Prostate gland (tissue), 2 donors: ENCODE data around the gene CRYBG1. TPM values are rescaled to one million over a fixed set of nuclear protein-coding genes. Genes with fewer than 3 reads are reported as not detected.
A peak's percentile ranks its signal among the peaks of the same experiment; 100 is the strongest.

Source experiments
- DNase-seq: peaks from one replicate; pipeline ENCODE4 v3.0.0-alpha.2; 2019; ENCODE audit warnings: low spot score
- H3K27ac ChIP-seq, 2 donors: fragments of 200-600 bp; sonication (generic); 2 replicates each; pipeline ENCODE4 v1.5.1; 2017 to 2019
- H3K27me3 ChIP-seq: fragments of 200-600 bp; sonication (generic); replicated peaks from 2 replicates; pipeline ENCODE4 v1.5.1; 2019; ENCODE audit not compliant: insufficient read depth
- H3K36me3 ChIP-seq, 2 donors: fragments of 200-600 bp; sonication (generic); 1 replicate in 1 of 2; 2 replicates in 1 of 2; pipeline versions ENCODE4 v1.5.1 to v1.8.1; 2017 to 2019
- H3K4me1 ChIP-seq: fragments of 200-600 bp; sonication (generic); replicated peaks from 2 replicates; pipeline ENCODE4 v1.5.1; 2019
- H3K4me3 ChIP-seq, 2 donors: fragments of 200-600 bp; sonication (generic); 2 replicates each; pipeline ENCODE4 v1.5.1; 2017 to 2019
- H3K9me3 ChIP-seq: fragments of 200-600 bp; sonication (generic); 2 replicates; pipeline ENCODE4 v1.5.1; 2017
- POLR2A ChIP-seq: fragments of 450-650 bp; IDR thresholded peaks from one replicate; pipeline ENCODE4 v1.6.1; 2016; ENCODE audit warnings: antibody characterized with exemption, mild to moderate bottlenecking
- POLR2AphosphoS5 ChIP-seq: sonication (generic); formaldehyde crosslinking; IDR thresholded peaks from one replicate; pipeline ENCODE4 v1.6.1; 2017; ENCODE audit warnings: antibody characterized with exemption
- WGBS: methylation state at CpG from one replicate; pipeline ENCODE4 v1.1.5; 2018; 5-methylcytosine and 5-hydroxymethylcytosine counted together
- intact Hi-C: fragments of 100-400 bp; cut with DNase I; formaldehyde crosslinking; loops from one replicate; pipeline ENCODE4 v1.14.2; 2022
- total RNA-seq, 2 donors: library from RNA; depleted of rRNA; stranded (reverse); fragments of >200 nt; gene quantifications; one replicate each; pipeline ENCODE4 v1.1.0, GENCODE V29; 2016
- TF ChIP-seq, protein P1 (sequence below), 4 experiments: fragments of 200-600 bp in 2 of 4; fragments of 450-650 bp in 2 of 4; sonication (generic) in 2 of 4; IDR thresholded peaks; 1 replicate in 3 of 4; 2 replicates in 1 of 4; pipeline ENCODE4 v1.5.1; 2016 to 2019; ENCODE audit warnings: antibody characterized with exemption in 4 of 4, mild to moderate bottlenecking in 2 of 4, moderate library complexity in 2 of 4

The CRYBG1 gene
- total RNA-seq, 2 donors from 2014 or later, result 39.9 to 75.4 TPM

- Histone ChIP-seq H3K27me3 (no peaks in the 10 kb centered on the region), H3K9me3 (no peaks in the 10 kb centered on the region)
- 80% methylated on average over 2 of the region's 2 CpGs for WGBS
Measured at GRCh38 chr6:106508277-106508676, 147.8 kb downstream of the CRYBG1 start.

GRCh38 chr6:106508834-106509233 lies 148.3 kb downstream of the CRYBG1 start:
- peak; percentile 61 for DNase-seq
- no peaks in the 10 kb centered on the region for H3K9me3 ChIP-seq
- peak overlapping the region in 1 of 2 donors; percentile 93 for H3K27ac ChIP-seq
- TF ChIP-seq POLR2A, result no peak
- TF ChIP-seq, protein P1, sequence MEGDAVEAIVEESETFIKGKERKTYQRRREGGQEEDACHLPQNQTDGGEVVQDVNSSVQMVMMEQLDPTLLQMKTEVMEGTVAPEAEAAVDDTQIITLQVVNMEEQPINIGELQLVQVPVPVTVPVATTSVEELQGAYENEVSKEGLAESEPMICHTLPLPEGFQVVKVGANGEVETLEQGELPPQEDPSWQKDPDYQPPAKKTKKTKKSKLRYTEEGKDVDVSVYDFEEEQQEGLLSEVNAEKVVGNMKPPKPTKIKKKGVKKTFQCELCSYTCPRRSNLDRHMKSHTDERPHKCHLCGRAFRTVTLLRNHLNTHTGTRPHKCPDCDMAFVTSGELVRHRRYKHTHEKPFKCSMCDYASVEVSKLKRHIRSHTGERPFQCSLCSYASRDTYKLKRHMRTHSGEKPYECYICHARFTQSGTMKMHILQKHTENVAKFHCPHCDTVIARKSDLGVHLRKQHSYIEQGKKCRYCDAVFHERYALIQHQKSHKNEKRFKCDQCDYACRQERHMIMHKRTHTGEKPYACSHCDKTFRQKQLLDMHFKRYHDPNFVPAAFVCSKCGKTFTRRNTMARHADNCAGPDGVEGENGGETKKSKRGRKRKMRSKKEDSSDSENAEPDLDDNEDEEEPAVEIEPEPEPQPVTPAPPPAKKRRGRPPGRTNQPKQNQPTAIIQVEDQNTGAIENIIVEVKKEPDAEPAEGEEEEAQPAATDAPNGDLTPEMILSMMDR (IDR thresholded peaks at IDR 0.05), result no peak
- peak; percentile 69 for TF ChIP-seq POLR2AphosphoS5
- 49% methylated on average over 3 of the region's 3 CpGs for WGBS
- H3K36me3 ChIP-seq, result no peaks in the 10 kb centered on the region
- no peaks in the 10 kb centered on the region for H3K27me3 ChIP-seq
- H3K4me1 ChIP-seq, result peaks cover 13% of the 10 kb centered on the region
- H3K4me3 ChIP-seq, result no peak overlapping the region
- intact Hi-C loops, result no loop called here

More at GRCh38 chr6:106508277-106508676, 147.8 kb downstream of the CRYBG1 start:
- intact Hi-C loops, result no loop called here
- no peak for DNase-seq
- TF ChIP-seq, protein P1 (IDR thresholded peaks at IDR 0.05), result no peak
- TF ChIP-seq POLR2AphosphoS5 (no peak), POLR2A (no peak)
- H3K4me1 ChIP-seq, result peaks cover 13% of the 10 kb centered on the region
- H3K36me3 ChIP-seq, result no peaks in the 10 kb centered on the region
- no peak overlapping the region for H3K4me3 ChIP-seq
- peak overlapping the region in 1 of 2 donors; percentile 19 for H3K27ac ChIP-seq

GRCh38 chr6:106509420-106510089 lies 149.0 kb downstream of the CRYBG1 start:
- Histone ChIP-seq H3K9me3 (no peaks in the 10 kb centered on the region), H3K27me3 (no peaks in the 10 kb centered on the region)

DNA sequence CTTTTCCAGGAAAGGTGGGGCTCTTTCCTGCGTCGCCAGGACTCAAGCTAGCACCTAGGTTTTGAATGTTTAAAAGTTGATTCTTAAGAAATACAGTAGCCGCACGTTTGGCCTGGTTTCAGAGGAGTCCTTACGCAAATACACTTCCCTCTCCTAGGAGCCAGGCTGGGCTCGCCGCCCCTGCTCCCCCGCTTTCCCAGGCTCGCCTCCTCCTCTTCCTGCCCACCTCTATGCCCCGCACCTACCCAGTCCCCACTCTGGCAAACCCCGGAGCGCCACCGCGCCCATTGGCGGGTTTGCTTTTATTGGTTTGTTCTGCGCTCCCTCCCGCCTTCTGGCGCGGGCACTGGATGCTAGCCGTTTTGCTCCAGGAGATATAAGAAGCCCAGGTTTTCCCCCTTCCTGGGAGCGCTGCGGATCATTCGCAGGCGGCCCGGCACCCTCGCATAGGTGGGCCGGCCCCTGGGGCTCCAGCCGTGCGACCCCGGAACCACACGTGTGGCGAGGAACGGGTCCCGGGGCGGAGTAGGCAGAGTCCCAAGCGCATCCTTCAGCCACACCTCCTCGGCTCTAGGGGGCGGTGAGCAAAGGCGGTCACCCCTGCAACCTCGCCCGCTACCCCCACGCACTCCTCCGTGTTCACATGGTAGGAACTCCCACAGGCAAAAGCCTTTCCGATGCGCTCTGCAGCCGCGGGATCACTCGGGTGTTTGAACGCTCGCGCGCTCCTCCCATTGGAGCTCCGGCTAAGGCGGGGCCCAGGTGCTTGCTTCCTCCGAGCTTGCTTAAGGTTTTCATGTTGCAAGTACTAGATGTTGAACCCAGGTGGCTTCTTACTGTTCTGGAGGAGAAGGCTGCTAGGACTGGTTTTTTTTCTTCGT lies 149.8 kb downstream of the CRYBG1 start:
- no peaks in the 10 kb centered on the region for H3K27me3 ChIP-seq
- TF ChIP-seq POLR2A, result no peak
- TF ChIP-seq, protein P1 (IDR thresholded peaks at IDR 0.05), result no peak
- peak; percentile 27 for TF ChIP-seq POLR2AphosphoS5
- DNase-seq, result peak; percentile 65

More at GRCh38 chr6:106509420-106510089, 149.0 kb downstream of the CRYBG1 start:
- H3K4me1 ChIP-seq, result peaks cover 13% of the 10 kb centered on the region
- peak overlapping the region; percentile 67 to 93 for H3K27ac ChIP-seq
- TF ChIP-seq POLR2A, result no peak
- TF ChIP-seq, protein P1 (IDR thresholded peaks at IDR 0.05), result no peak
- H3K36me3 ChIP-seq, result no peaks in the 10 kb centered on the region
- DNase-seq, result no peak
- intact Hi-C loops, result no loop called here
- 50% methylated on average over 25 of the region's 25 CpGs for WGBS
- peak overlapping the region; percentile 31 to 66 for H3K4me3 ChIP-seq

More for the DNA sequence above, 149.8 kb downstream of the CRYBG1 start:
- Histone ChIP-seq H3K36me3 (no peaks in the 10 kb centered on the region), H3K4me3 (peak overlapping the region; percentile 31 to 66), H3K9me3 (no peaks in the 10 kb centered on the region), H3K4me1 (peaks cover 13% of the 10 kb centered on the region), H3K27ac (peak overlapping the region; percentile 67 to 93)
- 1% methylated on average over 56 of the region's 56 CpGs for WGBS
- intact Hi-C loops, result no loop called here
